GM21447 (cell line): Measurements from ENCODE around the gene NTHL1.

Source experiments
- ATAC-seq: cut with Tn5 transposase; IDR thresholded peaks from one replicate; pipeline ENCODE4 v1.9.1; 2021; ENCODE audit not compliant: unreplicated experiment

The NTHL1 gene

DNA sequence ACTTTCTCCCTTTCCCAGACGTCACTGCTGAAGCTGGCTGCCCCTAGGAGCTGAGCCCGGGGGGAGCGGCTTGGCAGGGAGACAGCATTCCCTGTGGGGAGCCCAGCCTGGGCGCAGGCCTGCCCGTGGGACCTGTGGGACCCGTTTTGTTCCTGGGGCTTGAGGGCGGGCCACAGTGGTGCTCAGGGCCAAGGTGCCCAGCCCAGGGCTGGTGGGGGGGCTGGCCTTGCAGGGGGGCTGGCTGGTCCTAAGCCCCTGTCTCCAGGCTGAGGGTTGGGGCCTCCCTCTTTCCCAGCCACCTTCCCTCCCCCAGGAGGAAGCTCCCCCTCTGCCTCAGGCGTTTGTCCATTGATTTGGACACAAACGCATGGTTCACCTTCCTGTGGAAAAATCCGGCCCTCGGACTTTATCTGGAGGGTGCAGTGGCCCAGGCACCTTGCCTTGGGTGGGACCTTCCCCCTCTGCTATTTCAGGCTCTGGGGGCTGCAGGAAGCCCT is 16.5 kb downstream of the NTHL1 start:
- no peak for ATAC-seq

DNA sequence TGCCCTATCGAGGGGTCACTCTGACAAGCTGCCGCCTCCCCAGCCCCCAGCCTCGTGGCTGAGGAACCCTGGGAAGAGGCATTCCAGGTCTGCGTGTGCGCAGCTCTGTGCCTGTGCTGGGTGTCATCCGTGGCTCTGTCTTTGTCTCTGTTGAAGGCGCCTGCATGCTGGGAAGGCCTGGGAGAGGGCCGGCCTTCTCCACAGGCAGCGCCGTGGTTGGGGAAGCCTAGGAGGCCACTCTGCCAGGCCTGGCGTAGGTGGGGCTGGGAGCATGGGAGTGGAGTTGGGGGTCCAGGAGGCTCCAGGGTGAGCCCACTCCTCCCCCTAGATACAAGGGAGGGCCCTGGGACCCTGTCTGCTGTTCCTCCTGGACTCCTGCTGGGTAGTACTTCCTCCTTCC is 17.6 kb downstream of the NTHL1 start:
- no peak for ATAC-seq

DNA sequence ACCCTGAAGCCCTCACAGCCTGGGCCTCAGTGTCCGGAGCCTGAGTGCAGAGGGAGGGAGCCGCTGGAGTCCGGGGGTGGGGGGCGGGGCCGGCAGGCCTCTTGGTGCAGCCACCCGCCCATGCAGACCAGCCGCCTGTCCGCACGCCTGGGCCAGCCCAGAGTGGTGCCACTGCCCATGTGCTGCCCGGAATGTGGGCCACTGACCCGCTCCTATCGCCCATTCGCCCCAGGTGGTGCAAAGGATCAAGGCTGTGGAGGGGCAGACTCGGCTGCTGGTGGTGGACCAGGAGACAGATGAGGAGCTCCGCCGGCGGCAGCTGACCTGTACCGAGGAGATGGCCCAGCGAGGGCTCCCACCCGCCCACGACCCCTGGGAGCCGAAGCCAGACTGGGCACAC is 18.3 kb downstream of the NTHL1 start:
- ATAC-seq = no peak

DNA sequence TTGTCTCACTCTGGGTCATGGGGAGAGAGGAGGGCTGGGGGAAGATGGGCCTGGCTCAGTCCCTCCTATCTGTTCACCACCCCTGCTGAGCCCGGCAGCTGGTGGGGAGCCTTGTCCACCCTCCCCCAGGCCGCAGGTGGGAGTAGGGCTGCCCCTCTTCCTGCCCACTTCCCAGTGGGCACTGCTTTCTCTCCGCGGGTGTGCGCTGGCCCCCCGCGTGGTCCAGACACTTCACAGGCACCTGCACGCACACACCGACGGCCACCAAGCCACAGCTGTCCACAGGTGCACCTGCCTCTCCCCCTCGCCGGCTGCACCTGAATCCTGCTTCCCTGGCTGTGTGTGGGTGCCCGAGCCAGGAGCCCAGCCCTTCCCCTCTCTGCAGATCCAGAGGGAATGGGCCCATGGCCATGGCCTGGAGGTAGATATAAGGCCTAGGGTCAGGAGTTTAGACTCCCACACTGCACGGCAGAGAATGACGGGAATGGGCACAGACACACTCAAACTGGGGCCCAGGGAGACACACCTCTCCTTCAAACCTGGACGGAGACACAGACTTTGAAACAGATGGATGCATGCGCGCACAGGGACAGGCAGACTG is 18.9 kb downstream of the NTHL1 start:
- no peak for ATAC-seq

DNA sequence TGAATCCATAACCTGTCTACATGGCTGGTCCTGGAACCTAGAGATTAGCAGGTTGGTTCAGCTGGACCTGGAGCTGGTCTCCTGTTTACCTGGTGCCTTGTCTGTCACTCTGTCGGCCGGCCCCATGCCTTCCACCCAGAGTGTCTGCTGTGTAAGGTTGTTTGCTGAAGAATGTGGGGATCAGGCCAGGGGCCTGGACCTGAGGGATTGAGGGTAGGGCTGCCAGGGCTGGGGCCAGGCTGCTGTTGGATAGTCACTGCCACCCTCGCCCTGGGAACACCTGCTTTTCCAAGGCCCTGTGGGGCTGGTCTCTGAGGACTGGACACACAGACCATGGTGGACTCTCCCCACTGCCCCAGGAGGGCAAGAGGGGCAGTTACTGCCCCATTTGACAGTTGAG is 19.5 kb downstream of the NTHL1 start:
- no peak for ATAC-seq

DNA sequence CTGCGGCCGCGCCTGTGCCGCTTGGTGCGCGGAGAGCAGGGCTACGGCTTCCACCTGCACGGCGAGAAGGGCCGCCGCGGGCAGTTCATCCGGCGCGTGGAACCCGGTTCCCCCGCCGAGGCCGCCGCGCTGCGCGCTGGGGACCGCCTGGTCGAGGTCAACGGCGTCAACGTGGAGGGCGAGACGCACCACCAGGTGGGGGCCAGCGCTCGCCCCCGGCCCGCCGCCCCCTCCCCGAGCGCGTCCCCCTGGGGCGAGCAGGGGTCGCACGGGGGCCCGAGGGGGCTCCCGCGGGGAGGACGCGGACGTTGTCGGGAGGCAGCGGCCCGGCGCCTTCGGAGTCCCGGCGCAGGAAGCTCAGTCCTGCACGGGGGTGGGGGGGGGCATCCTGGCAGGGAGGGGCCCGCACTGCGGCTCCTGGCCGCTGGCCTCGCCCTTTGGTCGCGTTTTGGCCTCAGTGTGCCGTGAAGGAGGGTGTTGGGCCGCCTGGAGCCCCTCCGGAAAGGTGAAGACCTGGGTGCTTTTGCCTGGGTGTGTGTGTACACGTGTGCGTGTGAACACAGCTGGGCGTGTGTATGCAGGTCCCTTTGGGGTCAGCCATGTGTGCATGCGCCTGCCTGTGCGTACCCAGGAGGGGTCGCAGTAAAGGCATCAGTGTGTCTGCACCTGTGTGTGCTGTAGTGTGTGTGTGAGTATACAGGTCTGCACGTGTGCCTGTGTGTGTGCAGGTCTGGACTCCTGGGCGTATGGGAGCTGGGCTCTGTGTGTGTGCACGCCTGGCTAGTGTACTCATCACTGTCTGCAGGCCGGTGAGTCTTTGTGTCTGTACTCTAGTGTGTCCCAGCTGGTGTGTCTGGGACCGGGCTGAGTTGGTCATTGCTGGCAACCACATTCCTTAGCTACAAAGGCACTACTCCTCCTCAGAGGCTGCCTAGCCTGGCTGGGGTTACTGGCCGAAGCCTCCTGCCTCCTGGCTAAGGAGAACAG is 20.3 kb downstream of the NTHL1 start:
- ATAC-seq = no peak

DNA sequence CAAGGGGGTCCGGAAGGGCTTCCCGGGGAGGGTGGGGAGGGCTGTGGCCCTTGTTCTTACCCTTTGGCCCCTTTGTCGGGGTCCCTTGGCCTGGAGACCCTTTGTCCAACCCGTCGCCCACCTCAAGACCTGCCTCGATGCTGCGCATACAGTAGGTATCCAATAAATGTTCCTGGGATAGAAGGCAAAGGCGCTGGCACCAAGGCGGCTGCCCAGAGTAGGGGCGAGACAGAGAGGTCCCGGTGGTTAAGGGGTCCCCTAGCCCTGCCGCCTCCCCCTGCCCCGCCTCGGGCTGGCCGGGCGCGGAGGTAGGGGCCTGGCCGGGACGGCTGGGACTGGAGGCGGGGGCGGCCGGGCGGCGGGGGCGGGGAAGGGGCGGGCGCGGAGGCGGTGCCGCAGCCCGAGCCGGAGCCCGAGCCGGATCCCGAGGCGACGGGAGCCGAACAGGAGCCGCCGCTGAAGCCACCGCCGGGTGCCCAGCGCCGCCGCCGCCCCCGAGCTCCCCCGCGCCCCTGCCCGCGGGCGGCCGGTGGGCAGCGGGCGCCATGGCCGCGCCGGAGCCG is 21.1 kb downstream of the NTHL1 start, which contains the start of gene NHERF2:
TSS of gene NHERF2 (plus strand) at position 442 of the 563 bp plus-strand sequence. CDS start at position 546, 104 bp downstream.
- ATAC-seq = no peak

DNA sequence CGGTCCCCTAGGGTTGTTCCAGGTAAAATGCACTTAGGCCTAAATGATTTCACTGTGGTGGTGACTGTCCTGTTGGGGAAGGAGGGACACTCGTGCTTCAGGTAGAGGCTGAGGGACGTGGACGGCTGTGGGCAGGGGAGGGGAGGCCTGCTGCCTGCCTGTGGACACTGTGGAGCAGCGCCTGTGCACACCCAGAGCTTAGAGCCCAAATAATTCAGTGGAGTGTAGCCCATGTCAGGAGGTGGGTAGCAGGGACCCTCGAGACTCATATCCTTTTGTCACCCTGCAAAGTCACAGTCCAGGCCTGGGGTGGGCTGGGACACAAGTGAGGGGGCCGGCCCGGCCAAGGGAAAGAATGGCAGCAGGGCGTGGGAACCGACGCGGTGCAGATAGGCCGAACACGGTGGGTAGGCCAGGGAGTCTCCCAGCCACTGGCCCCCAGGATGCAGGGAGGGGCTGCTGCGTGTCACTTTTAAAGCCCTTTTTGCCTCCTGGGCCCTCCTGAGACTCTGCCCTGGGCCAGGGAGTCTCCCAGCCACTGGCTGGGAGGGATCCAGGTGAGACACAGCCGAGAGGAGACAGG is 21.7 kb downstream of the NTHL1 start:
- ATAC-seq = no peak

DNA sequence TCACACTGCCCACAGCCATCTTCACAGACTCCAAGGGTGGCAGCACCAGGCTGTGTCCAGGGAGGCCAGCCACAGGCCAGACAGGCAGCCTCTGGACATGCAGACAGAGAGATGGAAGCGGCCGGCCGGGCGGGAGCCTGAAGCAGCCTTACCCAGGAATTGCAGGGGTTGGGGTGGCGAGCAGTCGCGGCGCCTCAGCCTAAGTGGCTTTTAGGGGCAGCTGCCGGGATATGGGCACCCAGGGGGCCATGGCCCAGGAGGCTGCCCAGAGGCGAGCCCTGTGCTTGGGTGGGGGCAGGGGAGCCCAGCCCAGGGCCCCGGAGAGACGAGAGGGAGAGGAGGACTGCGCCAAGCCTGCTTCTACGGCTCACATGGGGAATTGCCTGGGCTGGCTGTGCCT is 22.4 kb downstream of the NTHL1 start:
- no peak for ATAC-seq

DNA sequence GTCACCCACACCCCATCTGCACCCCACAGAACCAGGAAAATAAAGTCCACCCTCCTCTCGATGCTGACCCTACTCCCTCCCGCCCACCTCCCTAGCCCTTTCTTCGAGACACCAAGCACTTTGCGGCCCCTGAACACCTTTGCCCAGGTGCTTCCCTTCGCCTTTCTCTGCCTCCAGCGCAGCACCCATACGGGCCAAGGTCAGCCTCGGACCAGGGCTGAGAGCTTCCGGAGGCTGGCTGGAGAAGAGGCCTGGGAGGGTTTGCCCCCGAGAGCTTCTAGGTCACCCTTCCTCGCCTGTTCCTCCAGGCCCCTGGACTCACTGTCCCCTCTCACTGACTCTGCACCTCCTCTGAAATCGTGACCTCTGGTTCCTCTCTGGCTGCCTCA is 23.6 kb downstream of the NTHL1 start:
- no peak for ATAC-seq

DNA sequence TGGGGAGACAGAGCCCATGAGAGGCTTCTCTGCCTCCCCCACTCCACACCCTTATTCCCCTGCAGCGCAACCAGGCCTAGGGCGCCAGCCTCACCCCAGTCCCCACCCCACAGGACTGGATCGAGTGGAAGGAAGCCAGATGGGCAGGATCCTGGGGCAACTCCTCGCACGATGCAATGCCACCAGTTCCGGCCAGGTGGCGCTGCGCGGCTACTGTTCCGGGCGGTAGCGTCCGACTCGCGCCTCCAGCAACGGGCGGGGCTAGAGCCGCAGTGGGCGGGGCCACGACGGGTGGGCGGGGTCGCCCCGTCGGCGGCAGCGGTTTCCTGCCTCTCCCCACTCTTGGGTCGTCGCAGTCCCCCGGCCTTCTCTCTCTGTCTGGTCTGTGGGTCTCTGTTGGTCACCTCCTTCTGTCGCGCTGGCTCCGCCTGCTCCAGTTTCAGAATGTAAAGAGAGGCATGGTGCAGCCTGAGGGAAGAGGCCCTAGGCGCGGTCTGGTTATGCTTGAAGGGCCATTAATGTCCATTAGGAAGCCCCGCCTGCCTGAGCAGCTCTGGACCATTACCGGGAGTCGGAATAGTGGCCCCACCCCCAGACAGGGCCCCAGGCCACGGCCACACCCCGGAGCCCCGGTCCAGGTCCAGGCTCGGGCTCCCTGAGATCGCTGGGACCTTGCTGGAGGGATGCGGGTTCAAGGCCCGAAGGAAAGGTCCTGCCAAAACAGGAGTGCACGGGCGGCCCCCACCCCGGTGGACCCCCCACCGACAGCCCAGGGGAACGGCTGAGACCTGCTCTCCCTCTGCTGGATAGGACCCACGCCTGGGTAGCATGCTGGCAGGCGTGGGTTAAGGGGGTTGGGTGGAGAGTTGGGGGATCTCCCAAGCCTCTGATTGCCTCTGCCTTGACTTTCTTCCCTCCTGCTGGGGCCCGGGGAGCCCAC is 24.3 kb downstream of the NTHL1 start:
- ATAC-seq = no peak

DNA sequence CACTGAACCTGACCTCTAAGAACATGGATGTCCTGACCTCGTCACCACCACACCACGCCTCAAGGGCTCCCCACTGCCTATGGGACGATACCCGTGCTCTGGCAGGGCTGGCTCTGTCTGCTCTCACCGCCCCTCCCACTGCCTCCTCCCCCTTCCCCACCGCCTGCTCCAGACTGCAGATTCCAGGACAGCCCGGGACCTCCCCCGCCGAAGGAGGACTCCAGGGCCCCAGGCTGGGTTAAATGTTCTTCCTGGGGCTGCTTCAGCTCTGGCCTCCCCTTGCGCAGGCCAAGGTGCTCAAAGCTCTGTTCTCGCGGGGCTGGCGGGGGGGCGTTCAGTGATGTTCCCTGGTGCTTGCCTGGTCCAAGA is 24.9 kb downstream of the NTHL1 start:
- ATAC-seq = no peak

DNA sequence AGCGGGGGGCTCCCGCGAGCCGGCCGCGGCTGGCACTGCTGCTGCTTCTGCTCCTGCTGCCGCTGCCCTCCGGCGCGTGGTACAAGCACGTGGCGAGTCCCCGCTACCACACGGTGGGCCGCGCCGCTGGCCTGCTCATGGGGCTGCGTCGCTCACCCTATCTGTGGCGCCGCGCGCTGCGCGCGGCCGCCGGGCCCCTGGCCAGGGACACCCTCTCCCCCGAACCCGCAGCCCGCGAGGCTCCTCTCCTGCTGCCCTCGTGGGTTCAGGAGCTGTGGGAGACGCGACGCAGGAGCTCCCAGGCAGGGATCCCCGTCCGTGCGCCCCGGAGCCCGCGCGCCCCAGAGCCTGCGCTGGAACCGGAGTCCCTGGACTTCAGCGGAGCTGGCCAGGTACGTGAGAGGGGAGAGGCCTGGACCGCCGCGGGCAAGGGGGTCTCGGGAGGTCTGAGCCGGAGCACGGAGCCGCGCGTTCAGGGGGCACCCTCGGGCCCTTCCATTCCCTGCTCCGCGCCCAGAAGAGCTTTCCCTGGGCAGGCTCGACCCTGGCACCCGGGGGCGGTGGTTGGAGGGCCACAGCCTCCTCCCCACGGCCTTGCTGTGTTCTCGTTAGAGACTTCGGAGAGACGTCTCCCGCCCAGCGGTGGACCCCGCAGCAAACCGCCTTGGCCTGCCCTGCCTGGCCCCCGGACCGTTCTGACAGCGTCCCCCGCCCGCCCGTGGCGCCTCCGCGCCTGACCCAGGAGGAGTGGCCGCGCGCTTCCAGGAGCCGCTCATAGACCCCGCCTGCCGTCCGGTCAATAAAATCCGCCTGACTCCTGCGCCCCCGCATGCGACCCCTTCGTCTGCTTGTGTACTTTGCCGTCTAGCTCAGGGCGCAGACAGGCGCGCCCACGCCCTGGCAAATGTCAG is 27.5 kb downstream of the NTHL1 start:
- ATAC-seq = no peak

DNA sequence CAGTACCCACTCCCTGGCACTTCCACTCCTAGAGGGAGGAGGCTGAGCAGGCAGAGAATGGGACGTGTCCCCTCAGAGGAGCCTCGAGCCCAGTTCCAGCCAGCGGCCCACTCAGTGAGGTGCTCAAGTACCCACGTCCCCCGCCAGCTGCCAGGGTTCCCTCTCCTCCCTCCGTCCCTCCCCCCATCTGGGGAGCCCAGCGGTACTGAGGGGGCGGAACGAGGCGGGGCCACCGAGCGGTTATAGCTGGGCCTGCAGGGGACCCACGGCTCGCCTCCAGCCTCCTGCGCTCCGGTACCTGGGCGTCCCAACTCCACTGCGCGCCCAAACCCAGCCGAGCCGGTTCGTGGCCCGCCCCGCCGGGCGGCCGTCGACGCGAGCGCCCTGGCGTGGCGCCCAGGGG is 28.1 kb downstream of the NTHL1 start, which contains the start of gene NPW:
TSS of gene NPW (plus strand) at position 268 of the 403 bp plus-strand sequence.
- ATAC-seq = no peak

DNA sequence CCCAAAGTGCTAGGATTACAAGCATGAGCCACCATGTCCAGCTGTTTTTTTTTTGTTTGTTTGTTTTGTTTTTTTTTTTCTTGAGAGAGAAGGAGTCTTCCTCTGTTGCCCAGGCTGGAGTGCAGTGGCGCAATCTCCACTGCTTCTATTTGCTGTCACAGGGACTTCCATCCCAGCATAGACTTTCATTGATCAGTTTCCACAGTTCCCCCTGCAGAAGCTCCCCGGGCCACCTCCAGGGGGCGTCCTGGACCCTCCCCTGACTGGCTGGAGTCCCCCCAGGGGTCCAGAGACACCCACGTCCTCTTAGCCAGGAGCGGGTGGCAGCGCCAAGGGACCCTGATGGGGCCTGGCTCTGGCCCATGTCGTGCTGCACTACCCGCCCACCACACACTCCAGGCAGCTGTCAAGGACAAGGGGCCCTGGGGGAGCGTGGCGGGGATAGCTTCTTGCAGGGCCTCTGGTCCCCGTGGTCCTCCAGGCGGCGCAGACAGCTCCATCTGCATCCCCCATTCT is 31.2 kb downstream of the NTHL1 start:
- ATAC-seq = no peak

DNA sequence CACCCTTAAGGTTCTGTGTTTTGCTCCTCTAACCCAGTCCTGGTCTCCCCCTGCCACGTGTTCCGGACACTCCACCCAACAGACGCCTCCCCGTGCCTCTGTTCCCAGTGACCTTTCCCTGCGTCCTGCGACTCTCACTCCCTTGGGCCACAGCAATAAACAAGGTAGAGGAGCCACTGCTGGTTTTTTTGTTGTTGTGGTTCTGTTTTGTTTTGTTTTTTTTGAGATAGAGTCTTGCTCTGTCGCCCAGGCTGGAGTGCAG is 31.8 kb downstream of the NTHL1 start:
- no peak for ATAC-seq

DNA sequence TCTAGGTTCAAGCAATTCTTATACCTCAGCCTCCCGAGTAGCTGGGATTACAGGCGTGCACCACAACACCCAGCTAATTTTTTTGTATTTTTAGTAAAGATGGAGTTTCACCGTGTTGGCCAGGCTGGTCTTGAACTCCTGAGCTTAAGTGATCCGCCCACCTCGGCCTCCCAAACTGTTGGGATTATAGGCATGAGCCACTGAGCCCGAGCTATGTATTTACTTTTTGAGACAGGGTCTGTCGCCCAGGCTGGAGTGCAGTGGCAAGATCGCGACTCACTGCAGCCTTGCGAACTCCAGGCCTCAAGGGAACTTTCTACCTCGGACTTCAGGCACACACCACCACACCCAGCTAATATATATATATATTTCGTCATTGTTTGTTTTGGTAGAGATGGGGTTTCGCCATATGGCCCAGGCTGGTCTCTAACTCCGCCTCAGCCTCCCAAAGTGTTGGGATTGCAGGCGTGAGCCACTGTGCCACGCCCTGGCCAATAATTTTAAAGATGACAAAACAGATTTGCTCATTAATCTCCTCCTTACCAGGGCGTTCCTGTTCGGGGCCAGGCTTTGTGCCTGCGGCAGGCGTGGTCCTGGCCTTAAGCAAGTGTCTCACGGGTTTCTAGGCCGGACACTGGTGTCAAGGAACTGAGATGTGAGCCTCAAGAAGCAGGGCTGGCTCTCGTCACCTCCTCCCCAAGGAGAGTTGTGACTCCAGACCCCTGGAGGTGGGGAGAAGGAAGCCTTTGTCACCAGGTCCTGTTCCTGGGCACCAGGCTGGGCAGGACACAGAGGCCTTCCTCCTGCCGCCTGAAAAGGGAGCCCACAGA is 32.3 kb downstream of the NTHL1 start:
- ATAC-seq = no peak

DNA sequence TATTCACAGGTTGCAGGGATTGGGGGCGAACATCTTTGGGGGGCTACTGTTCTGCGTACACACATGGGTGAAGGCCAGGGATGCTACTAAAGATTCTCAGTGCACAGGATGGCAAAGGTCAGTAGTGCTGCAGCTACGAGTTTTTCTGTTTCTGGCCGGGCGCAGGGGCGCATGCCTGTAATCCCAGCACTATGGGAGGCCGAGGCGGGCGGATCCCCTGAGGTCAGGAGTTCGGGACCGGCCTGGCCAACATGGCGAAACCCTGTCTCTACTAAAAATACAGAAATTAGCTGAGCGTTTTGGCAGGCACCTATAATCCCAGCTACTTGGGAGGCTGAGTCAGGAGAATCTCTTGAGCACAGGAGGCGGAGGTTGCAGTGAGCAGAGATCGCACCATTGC is 34.1 kb downstream of the NTHL1 start:
- ATAC-seq = no peak
